Measurements from ENCODE around the gene GSG1L.

GRCh38 chr16:27851586-27851985, 211.9 kb downstream of the GSG1L start:
- TF ChIP-seq POLR2A (IDR thresholded peaks at IDR 0.05; ENCODE audit: low read depth, low read length) (no peak), PAX5 (IDR thresholded peaks at IDR 0.05; ENCODE audit: insufficient read depth, low read length, severe bottlenecking) (no peak), POLR2AphosphoS5 (IDR thresholded peaks at IDR 0.05; ENCODE audit: low read depth, low read length) (no peak), POU2F2 (IDR thresholded peaks at IDR 0.05; ENCODE audit: low read depth, low read length) (no peak), SPI1 (IDR thresholded peaks at IDR 0.05; ENCODE audit: low read depth, low read length) (no peak), TAF1 (IDR thresholded peaks at IDR 0.05; ENCODE audit: low read depth, low read length) (no peak)
